Neural cell (in vitro differentiated cells): Measurements from ENCODE around the gene GTF2H3.

Experiments
- TAF1 ChIP-seq: IDR thresholded peaks from 2 replicates; pipeline ENCODE4 v1.6.1; 2012; ENCODE audit warnings: low read depth
- TF ChIP-seq, protein P1 (sequence below): fragments of 450-650 bp; IDR thresholded peaks from 2 replicates; pipeline ENCODE4 v1.5.1; 2014; ENCODE audit warnings: antibody characterized with exemption, mild to moderate bottlenecking, moderate library complexity; ENCODE audit not compliant: poor library complexity, severe bottlenecking

DNA sequence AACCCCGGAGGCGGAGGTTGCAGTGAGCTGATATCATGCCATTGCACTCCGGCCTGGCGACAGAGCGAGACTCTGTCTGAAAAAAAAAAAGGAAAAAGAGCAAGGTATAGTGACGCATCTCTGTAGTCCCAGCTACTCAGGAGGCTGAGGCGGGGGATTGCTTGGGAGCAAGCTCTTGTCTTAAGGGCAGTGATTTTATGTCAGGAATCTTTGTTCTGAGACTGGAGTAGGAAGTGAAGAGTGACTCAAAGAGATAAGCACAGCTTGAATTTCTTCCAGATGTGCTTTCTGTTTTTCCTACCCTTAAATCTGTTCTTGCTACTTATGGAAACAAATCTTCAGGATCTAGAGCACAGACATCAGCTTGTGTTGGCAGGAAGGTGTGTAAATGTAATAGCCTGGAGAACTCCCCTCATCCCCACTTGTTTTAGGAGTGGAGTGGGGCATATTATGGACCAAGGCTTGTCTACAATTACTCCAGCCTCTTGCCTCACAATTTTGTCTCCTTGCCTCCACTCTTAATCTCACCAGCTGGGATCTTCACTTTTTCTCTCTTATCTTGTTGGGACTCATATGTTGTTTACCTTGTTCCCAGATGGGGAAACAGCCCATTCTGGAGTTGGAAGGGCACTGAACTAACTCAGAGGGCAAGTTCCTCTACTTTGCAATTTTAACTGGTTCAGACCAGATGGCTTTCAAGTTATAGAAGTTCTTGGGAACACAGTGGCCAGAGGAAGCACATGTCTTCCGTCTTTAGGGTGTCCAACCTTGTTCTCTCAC lies 41.7 kb upstream of the GTF2H3 start:
- TF ChIP-seq, protein P1, sequence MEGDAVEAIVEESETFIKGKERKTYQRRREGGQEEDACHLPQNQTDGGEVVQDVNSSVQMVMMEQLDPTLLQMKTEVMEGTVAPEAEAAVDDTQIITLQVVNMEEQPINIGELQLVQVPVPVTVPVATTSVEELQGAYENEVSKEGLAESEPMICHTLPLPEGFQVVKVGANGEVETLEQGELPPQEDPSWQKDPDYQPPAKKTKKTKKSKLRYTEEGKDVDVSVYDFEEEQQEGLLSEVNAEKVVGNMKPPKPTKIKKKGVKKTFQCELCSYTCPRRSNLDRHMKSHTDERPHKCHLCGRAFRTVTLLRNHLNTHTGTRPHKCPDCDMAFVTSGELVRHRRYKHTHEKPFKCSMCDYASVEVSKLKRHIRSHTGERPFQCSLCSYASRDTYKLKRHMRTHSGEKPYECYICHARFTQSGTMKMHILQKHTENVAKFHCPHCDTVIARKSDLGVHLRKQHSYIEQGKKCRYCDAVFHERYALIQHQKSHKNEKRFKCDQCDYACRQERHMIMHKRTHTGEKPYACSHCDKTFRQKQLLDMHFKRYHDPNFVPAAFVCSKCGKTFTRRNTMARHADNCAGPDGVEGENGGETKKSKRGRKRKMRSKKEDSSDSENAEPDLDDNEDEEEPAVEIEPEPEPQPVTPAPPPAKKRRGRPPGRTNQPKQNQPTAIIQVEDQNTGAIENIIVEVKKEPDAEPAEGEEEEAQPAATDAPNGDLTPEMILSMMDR: no peak
- no peak for TF ChIP-seq TAF1
